OCI-LY7 (cell line): ENCODE data around the gene TSACC.

Experiments used
- EZH2phosphoT487 ChIP-seq: fragments of 200-600 bp; sonication (generic); IDR thresholded peaks from 2 replicates; pipeline ENCODE4 v1.6.1; 2018; ENCODE audit warnings: low read depth, borderline replicate concordance, mild to moderate bottlenecking, mixed run types, antibody characterized with exemption, low read length, moderate library complexity, mixed read lengths
- TF ChIP-seq, protein P1 (sequence below): fragments of 200-600 bp; sonication (generic); conservative IDR thresholded peaks from 2 replicates; pipeline ENCODE4 v1.5.1; 2014; ENCODE audit warnings: mild to moderate bottlenecking, antibody characterized with exemption, low read length, moderate library complexity, mixed read lengths

DNA sequence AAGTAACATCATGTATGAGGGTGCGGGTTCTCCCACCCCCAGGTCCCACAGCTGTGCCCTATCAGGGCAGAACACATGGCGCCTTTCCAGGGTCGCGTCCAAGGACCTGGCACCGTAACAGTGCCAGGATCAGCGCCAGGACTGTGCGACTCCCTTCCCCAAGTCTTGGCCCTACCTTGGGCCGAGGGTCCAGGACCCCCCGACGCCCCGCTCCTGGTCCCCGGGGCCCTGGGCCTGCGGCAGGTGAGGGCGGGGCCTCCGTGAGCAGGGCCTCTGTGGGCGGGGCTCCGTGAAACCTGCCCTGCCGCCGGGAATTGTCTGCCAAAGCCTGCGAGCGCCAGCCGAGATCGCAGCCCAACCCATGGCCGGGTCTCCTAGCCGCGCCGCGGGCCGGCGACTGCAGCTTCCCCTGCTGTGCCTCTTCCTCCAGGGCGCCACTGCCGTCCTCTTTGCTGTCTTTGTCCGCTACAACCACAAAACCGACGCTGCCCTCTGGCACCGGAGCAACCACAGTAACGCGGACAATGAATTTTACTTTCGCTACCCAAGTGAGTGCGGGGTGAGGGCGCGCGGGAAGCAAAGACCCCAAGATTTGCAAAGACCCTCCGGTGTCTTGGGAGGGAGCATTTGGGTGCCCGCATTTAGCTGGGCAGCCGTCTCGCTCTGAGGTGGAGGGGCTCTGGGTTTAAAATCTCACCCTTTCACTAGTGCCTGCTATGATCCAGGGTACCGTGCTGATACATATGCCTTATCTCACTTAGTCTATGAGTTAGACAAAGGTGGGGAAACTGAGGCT is 30.8 kb downstream of the TSACC start, which contains the start of gene RHBG:
- no peak for TF ChIP-seq EZH2phosphoT487
- TF ChIP-seq, protein P1, sequence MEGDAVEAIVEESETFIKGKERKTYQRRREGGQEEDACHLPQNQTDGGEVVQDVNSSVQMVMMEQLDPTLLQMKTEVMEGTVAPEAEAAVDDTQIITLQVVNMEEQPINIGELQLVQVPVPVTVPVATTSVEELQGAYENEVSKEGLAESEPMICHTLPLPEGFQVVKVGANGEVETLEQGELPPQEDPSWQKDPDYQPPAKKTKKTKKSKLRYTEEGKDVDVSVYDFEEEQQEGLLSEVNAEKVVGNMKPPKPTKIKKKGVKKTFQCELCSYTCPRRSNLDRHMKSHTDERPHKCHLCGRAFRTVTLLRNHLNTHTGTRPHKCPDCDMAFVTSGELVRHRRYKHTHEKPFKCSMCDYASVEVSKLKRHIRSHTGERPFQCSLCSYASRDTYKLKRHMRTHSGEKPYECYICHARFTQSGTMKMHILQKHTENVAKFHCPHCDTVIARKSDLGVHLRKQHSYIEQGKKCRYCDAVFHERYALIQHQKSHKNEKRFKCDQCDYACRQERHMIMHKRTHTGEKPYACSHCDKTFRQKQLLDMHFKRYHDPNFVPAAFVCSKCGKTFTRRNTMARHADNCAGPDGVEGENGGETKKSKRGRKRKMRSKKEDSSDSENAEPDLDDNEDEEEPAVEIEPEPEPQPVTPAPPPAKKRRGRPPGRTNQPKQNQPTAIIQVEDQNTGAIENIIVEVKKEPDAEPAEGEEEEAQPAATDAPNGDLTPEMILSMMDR, result no peak
